ENCODE data around the gene CYFIP1. TPM values are rescaled to one million over a fixed set of nuclear protein-coding genes. Genes with fewer than 3 reads are reported as not detected.

The CYFIP1 gene
- total RNA-seq, 1 donor from 2014 or later, result 143 TPM

DNA sequence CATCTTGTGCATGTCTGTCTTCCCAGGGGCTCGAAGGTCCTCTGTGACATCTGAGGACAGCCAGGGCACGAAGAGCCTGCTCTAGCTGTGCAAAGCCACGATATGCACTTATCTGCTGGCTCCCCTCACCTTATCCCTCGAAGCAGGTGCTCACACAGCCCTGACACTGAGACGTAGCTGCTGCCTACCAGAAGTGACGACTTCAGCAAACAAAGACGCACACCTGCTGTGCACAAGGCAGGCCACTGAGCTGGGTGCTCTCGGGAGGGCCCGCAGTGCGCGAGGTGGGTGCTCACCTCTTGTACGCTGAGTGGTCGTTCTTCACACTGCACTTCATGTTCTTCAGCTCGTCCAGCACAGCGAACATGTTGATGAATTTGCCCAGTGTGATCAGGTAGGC lies 37.3 kb downstream of the CYFIP1 start:
- Mint-ChIP-seq H3K27ac (ENCODE audit: unreplicated experiment) (no peak overlapping the region), H3K27me3 (ENCODE audit: unreplicated experiment) (peaks cover 5% of the 10 kb centered on the region), H3K4me3 (ENCODE audit: unreplicated experiment) (no peak overlapping the region), H3K36me3 (ENCODE audit: unreplicated experiment) (peaks cover 4% of the 10 kb centered on the region), H3K9me3 (ENCODE audit: unreplicated experiment) (peaks cover 4% of the 10 kb centered on the region), H3K4me1 (ENCODE audit: low read depth, unreplicated experiment) (peaks cover 16% of the 10 kb centered on the region)
- no peak for DNase-seq
- TF ChIP-seq, protein P1, sequence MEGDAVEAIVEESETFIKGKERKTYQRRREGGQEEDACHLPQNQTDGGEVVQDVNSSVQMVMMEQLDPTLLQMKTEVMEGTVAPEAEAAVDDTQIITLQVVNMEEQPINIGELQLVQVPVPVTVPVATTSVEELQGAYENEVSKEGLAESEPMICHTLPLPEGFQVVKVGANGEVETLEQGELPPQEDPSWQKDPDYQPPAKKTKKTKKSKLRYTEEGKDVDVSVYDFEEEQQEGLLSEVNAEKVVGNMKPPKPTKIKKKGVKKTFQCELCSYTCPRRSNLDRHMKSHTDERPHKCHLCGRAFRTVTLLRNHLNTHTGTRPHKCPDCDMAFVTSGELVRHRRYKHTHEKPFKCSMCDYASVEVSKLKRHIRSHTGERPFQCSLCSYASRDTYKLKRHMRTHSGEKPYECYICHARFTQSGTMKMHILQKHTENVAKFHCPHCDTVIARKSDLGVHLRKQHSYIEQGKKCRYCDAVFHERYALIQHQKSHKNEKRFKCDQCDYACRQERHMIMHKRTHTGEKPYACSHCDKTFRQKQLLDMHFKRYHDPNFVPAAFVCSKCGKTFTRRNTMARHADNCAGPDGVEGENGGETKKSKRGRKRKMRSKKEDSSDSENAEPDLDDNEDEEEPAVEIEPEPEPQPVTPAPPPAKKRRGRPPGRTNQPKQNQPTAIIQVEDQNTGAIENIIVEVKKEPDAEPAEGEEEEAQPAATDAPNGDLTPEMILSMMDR (IDR thresholded peaks at IDR 0.05; ENCODE audit: partially characterized antibody, unreplicated experiment), result no peak

DNA sequence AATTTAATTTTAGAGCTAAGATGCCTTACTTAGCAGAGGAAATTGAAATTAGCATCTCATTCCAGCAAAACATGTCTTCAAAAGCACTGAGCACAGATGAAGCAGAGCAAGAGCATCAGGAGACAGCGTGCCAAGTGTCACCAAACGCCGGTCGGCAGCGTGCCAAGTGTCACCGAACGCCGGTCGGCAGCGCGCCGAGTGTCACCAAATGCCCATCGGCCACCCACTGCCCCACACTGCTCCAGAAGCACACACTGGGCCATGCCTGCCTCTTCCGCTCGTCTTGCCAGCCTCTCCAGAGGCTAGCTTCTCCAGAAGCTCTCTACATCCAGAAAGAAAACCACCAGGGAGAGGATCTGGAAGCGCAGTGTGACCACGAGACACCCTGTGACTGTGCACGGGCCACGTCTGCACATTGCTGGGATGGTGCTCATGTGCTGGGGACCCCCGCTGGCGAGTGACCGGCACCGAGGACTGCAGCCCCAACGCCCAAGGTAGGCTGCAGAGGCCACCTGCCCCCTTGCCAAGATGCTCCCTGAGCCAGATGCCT lies 37.8 kb downstream of the CYFIP1 start:
- Mint-ChIP-seq H3K9me3 (ENCODE audit: unreplicated experiment) (peaks cover 4% of the 10 kb centered on the region), H3K4me3 (ENCODE audit: unreplicated experiment) (no peak overlapping the region), H3K4me1 (ENCODE audit: low read depth, unreplicated experiment) (peaks cover 11% of the 10 kb centered on the region), H3K27me3 (ENCODE audit: unreplicated experiment) (peaks cover 3% of the 10 kb centered on the region), H3K27ac (ENCODE audit: unreplicated experiment) (no peak overlapping the region), H3K36me3 (ENCODE audit: unreplicated experiment) (peaks cover 4% of the 10 kb centered on the region)
- TF ChIP-seq, protein P1 (IDR thresholded peaks at IDR 0.05; ENCODE audit: partially characterized antibody, unreplicated experiment), result no peak
- DNase-seq, result no peak

DNA sequence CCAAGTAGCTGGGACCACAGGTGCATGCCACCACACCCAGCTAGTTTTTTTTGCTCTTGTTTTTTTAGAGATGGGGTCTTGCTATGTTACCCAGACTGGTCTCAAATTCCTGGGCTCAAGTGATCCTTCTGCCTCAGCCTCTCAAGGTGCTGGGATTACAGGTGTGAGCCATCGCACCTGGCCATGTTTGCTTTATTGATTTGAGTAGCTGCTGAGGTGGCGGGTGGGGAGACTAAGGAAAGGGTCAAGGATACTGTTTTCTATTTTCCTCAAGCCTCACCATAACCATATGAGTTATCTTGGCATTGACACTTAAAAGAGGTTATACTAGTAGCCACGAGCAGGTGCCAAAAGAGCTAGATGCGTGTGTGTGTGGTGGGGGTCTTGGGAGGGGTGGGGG lies 39.0 kb downstream of the CYFIP1 start:
- Mint-ChIP-seq H3K4me3 (ENCODE audit: unreplicated experiment) (no peak overlapping the region), H3K9me3 (ENCODE audit: unreplicated experiment) (peaks cover 2% of the 10 kb centered on the region), H3K4me1 (ENCODE audit: low read depth, unreplicated experiment) (peaks cover 4% of the 10 kb centered on the region), H3K27ac (ENCODE audit: unreplicated experiment) (no peak overlapping the region), H3K36me3 (ENCODE audit: unreplicated experiment) (peaks cover 4% of the 10 kb centered on the region), H3K27me3 (ENCODE audit: unreplicated experiment) (no peaks in the 10 kb centered on the region)
- TF ChIP-seq, protein P1 (IDR thresholded peaks at IDR 0.05; ENCODE audit: partially characterized antibody, unreplicated experiment), result no peak
- no peak for DNase-seq

DNA sequence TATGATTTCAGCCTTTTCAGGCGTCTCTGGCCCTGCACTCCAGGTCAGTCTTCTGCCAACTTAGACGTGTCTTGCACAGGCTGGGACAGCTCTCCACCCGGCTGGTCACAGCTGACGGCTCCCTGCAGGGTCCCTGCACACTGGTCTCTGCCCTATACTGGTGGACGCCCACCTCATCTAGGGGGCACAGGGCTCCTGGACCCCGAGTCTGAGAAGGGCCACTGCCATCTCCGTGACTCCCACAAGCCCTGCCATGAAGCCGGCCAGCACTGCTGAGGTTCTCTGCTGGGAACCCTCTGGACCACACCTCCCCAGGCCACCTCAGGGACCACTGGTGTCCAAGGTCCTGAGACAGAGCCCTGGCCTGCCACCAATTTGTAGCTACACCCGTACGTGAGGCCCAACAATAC lies 40.5 kb downstream of the CYFIP1 start:
- no peaks in the 10 kb centered on the region for H3K27me3 Mint-ChIP-seq (ENCODE audit: unreplicated experiment)
- no peak for DNase-seq
- no peak overlapping the region for H3K27ac Mint-ChIP-seq (ENCODE audit: unreplicated experiment)
- TF ChIP-seq, protein P1 (IDR thresholded peaks at IDR 0.05; ENCODE audit: partially characterized antibody, unreplicated experiment), result no peak
- H3K36me3 Mint-ChIP-seq (ENCODE audit: unreplicated experiment), result peaks cover 4% of the 10 kb centered on the region
- H3K4me3 Mint-ChIP-seq (ENCODE audit: unreplicated experiment), result no peak overlapping the region
- H3K9me3 Mint-ChIP-seq (ENCODE audit: unreplicated experiment), result peaks cover 2% of the 10 kb centered on the region
- H3K4me1 Mint-ChIP-seq (ENCODE audit: low read depth, unreplicated experiment), result peaks cover 4% of the 10 kb centered on the region

DNA sequence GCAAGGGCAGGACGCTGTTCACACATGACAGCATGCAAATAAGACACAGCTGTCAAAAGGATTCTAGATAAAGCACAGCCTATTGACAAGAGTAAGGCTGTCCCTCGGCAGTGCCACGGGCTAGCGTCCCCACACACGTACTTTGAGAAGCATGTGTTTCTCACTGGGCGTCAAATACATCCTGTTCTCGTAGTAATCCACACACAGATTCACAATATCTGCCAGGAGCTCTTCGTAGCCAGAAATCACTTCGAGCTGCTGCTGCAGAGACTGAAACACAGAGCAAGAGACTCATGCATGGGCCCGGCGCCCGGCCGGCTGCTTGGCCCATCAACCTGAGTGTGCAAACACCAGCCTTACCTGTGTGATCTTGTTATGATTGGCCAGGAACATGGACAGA lies 41.1 kb downstream of the CYFIP1 start:
- DNase-seq, result no peak
- Mint-ChIP-seq H3K9me3 (ENCODE audit: unreplicated experiment) (peaks cover 2% of the 10 kb centered on the region), H3K27ac (ENCODE audit: unreplicated experiment) (peak overlapping the region; percentile 64), H3K27me3 (ENCODE audit: unreplicated experiment) (no peaks in the 10 kb centered on the region), H3K4me3 (ENCODE audit: unreplicated experiment) (no peak overlapping the region), H3K36me3 (ENCODE audit: unreplicated experiment) (peaks cover 4% of the 10 kb centered on the region), H3K4me1 (ENCODE audit: low read depth, unreplicated experiment) (peaks cover 2% of the 10 kb centered on the region)
- TF ChIP-seq, protein P1 (IDR thresholded peaks at IDR 0.05; ENCODE audit: partially characterized antibody, unreplicated experiment), result no peak
